Neural cell (in vitro differentiated cells): ENCODE results near the gene AXL. TPM values are rescaled to one million over a fixed set of nuclear protein-coding genes. Genes with fewer than 3 reads are reported as not detected.

Source experiments
- H2AFZ ChIP-seq: fragments of 200-600, 300-800 bp; sonication (generic), shearing (Covaris generic); 2 replicates; pipeline ENCODE4 v1.6.0; 2014; ENCODE audit warnings: low read depth, mild to moderate bottlenecking, antibody characterized with exemption, low read length, moderate library complexity
- H3F3A ChIP-seq: fragments of 200-600 bp; shearing (Covaris generic); 2 replicates; pipeline ENCODE4 v1.6.1; 2016; ENCODE audit warnings: mild to moderate bottlenecking, moderate library complexity, mixed read lengths, antibody characterized with exemption, low read length; ENCODE audit not compliant: insufficient read depth, poor library complexity, severe bottlenecking
- H3K27ac ChIP-seq: fragments of 200-600, 300-800 bp; sonication (generic), shearing (Covaris generic); 2 replicates; pipeline ENCODE4 v1.5.1; 2014; ENCODE audit warnings: mild to moderate bottlenecking, low read length, moderate library complexity
- H3K27me3 ChIP-seq: fragments of 300-800, 200-600 bp; sonication (generic), shearing (Covaris generic); 2 replicates; pipeline ENCODE4 v1.6.0; 2014; ENCODE audit warnings: mild to moderate bottlenecking, low read depth, low read length, moderate library complexity; ENCODE audit not compliant: insufficient read depth
- H3K36me3 ChIP-seq: fragments of 300-800, 200-600 bp; sonication (generic), shearing (Covaris generic); 2 replicates; pipeline ENCODE4 v1.5.1; 2014; ENCODE audit warnings: mild to moderate bottlenecking, antibody characterized with exemption, low read length, moderate library complexity; ENCODE audit not compliant: insufficient read depth
- H3K4me2 ChIP-seq: fragments of 300-800, 200-600 bp; sonication (generic), shearing (Covaris generic); 2 replicates; pipeline ENCODE4 v1.6.0; 2014; ENCODE audit warnings: mild to moderate bottlenecking, low read length
- H3K4me3 ChIP-seq: fragments of 300-800, 200-600 bp; sonication (generic), shearing (Covaris generic); 2 replicates; pipeline ENCODE4 v1.5.1; 2014; ENCODE audit warnings: mild to moderate bottlenecking, low read length, moderate library complexity
- H3K79me2 ChIP-seq: fragments of 200-600 bp; shearing (Covaris generic); replicated peaks from 2 replicates; pipeline ENCODE4 v1.6.0; 2014; ENCODE audit warnings: mild to moderate bottlenecking, low read length, moderate library complexity; ENCODE audit not compliant: insufficient read depth
- H3K9ac ChIP-seq: fragments of 300-800, 200-600 bp; sonication (generic), shearing (Covaris generic); 2 replicates; pipeline ENCODE4 v1.6.1; 2016; ENCODE audit warnings: mild to moderate bottlenecking, low read length, mixed read lengths
- H3K9me2 ChIP-seq: fragments of 200-600 bp; shearing (Covaris generic); 2 replicates; pipeline ENCODE4 v1.6.1; 2016; ENCODE audit warnings: mild to moderate bottlenecking, low read length, mixed read lengths; ENCODE audit not compliant: insufficient read depth
- H3K9me3 ChIP-seq: fragments of 200-600, 300-800 bp; sonication (generic), shearing (Covaris generic); 2 replicates; pipeline ENCODE4 v1.6.1; 2016; ENCODE audit warnings: mild to moderate bottlenecking, mixed run types, low read length, moderate library complexity, mixed read lengths
- H4K20me1 ChIP-seq: fragments of 200-600 bp; shearing (Covaris generic); 2 replicates; pipeline ENCODE4 v1.6.1; 2016; ENCODE audit warnings: mild to moderate bottlenecking, mixed run types; ENCODE audit not compliant: insufficient read depth
- EP300 ChIP-seq: fragments of 450-650 bp; conservative IDR thresholded peaks from 2 replicates; pipeline ENCODE4 v1.6.1; 2014; ENCODE audit warnings: antibody characterized with exemption, mild to moderate bottlenecking, moderate library complexity; ENCODE audit not compliant: poor library complexity, severe bottlenecking
- EZH2 ChIP-seq: fragments of 200-600, 300-800 bp; shearing (Covaris generic), sonication (generic); IDR thresholded peaks from 2 replicates; pipeline ENCODE4 v1.6.1; 2014; ENCODE audit warnings: antibody characterized with exemption, low read length, borderline replicate concordance, mild to moderate bottlenecking; ENCODE audit not compliant: insufficient read depth, poor library complexity, severe bottlenecking
- RAD21 ChIP-seq: fragments of 450-650 bp; conservative IDR thresholded peaks from 2 replicates; pipeline ENCODE4 v1.6.1; 2014; ENCODE audit warnings: antibody characterized with exemption, mild to moderate bottlenecking, moderate library complexity
- SMC3 ChIP-seq: fragments of 450-650 bp; conservative IDR thresholded peaks from 2 replicates; pipeline ENCODE4 v1.6.1; 2014; ENCODE audit warnings: antibody characterized with exemption, mild to moderate bottlenecking, moderate library complexity; ENCODE audit not compliant: poor library complexity
- polyA minus RNA-seq: library from RNA; depleted of rRNA, polyadenylated mRNA; stranded (reverse); fragments of >200 nt; gene quantifications from 2 replicates; pipeline ENCODE4 v1.2.3, GENCODE V29; 2014
- polyA plus RNA-seq: library from polyadenylated mRNA; depleted of rRNA; stranded (reverse); fragments of >200 nt; gene quantifications from 2 replicates; pipeline ENCODE4 v1.2.3, GENCODE V29; 2014
- TF ChIP-seq, protein P1 (sequence below): fragments of 450-650 bp; IDR thresholded peaks from 2 replicates; pipeline ENCODE4 v1.5.1; 2014; ENCODE audit warnings: antibody characterized with exemption, mild to moderate bottlenecking, moderate library complexity; ENCODE audit not compliant: poor library complexity, severe bottlenecking
- TF ChIP-seq, protein P2 (sequence below): IDR thresholded peaks from 2 replicates; pipeline ENCODE4 v1.6.1; 2012; ENCODE audit warnings: borderline replicate concordance

Gene AXL
- polyA plus RNA-seq: 0.10 TPM in 1 of 2 replicates, not detected in the other
- 0.49 and 0.81 TPM in 2 replicates for polyA minus RNA-seq

DNA sequence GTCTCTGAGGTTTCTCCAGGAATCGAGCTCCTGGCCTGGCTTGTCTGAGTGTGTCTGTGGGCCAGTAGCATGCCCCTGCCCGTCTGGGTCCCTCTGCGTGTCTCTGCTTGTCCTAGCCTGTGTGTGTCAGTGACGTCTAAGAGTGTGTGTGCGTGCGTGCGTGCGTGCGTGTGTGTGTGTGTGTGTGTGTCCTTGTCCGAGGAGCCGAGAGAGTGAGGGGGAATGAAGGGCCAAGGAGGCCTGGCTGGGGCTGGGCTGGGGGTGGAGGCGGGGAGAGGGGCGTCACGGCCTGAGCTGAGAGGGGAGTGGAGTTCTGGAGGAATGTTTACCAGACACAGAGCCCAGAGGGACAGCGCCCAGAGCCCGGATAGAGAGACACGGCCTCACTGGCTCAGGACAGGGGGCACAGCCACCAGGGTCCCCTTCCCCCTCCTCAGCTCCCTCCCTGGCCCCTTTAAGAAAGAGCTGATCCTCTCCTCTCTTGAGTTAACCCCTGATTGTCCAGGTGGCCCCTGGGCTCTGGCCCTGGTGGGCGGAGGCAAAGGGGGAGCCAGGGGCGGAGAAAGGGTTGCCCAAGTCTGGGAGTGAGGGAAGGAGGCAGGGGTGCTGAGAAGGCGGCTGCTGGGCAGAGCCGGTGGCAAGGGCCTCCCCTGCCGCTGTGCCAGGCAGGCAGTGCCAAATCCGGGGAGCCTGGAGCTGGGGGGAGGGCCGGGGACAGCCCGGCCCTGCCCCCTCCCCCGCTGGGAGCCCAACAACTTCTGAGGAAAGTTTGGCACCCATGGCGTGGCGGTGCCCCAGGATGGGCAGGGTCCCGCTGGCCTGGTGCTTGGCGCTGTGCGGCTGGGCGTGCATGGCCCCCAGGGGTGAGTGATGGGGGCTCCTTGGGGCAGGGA, at the start of gene AXL:
Gene AXL (plus strand): TSS at position 609 of the 893 bp plus-strand sequence. CDS start 170 bp downstream, at position 779.
- Histone ChIP-seq H3K27me3 (no peaks in the 10 kb centered on the region), H3K4me2 (no peak within 1 kb of the TSS), H3K4me3 (no peak within 1 kb of the TSS), H3F3A (no peaks in the 10 kb centered on the region), H3K79me2 (no peaks in the 10 kb centered on the region), H3K9ac (no peak within 1 kb of the TSS), H3K9me3 (no peaks in the 10 kb centered on the region), H2AFZ (no peak within 1 kb of the TSS), H3K9me2 (no peaks in the 10 kb centered on the region), H3K36me3 (no peaks in the 10 kb centered on the region), H4K20me1 (no peaks in the 10 kb centered on the region), H3K27ac (no peak within 1 kb of the TSS)
- TF ChIP-seq RAD21: no peak
- no peak for TF ChIP-seq EZH2
- no peak for TF ChIP-seq EP300
- TF ChIP-seq, protein P1, sequence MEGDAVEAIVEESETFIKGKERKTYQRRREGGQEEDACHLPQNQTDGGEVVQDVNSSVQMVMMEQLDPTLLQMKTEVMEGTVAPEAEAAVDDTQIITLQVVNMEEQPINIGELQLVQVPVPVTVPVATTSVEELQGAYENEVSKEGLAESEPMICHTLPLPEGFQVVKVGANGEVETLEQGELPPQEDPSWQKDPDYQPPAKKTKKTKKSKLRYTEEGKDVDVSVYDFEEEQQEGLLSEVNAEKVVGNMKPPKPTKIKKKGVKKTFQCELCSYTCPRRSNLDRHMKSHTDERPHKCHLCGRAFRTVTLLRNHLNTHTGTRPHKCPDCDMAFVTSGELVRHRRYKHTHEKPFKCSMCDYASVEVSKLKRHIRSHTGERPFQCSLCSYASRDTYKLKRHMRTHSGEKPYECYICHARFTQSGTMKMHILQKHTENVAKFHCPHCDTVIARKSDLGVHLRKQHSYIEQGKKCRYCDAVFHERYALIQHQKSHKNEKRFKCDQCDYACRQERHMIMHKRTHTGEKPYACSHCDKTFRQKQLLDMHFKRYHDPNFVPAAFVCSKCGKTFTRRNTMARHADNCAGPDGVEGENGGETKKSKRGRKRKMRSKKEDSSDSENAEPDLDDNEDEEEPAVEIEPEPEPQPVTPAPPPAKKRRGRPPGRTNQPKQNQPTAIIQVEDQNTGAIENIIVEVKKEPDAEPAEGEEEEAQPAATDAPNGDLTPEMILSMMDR: no peak
- no peak for TF ChIP-seq SMC3

DNA sequence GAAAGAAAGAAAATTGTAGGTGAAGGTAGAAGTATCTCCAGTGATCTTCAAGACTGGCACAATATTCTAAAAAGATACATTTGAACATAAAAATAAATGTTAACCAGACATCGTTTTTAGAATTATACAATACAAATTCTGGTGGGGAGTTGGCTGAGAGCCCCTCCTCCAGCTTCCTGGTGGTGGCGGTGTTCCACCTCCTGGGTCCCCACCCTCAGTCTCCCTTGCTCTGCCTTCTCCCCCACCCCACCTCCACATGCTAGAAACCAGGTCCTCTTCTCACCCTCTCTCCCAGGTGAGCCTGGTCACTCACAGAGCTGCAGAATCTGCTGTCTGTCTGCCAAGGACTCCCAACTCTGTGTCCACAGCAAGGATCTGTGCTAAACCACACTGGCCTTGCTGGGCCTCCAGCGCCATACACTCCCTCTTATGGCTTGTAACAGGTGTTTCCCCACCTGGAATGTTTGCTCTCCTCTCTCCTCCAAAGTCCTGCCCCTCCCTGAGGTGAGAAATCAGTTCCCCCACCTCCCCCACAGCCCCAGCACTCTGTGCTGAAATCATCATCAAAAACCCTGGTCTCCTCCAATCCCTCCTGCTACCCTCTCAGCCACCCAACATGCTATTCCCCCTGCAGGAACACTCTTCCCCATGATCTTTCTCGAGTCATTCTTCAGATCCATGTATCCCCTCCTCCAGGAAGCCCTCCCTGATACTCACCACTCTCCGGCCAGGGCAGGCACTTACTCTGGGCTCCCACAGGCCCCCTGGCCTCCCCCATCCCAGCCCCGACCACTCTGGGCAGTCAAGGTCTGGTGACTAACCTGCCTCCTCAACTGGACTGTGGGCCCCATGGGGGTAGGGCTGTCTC, 46.5 kb upstream of the AXL start:
- H3K9me2 ChIP-seq: no peaks in the 10 kb centered on the region
- no peaks in the 10 kb centered on the region for H3K9me3 ChIP-seq
- no peak overlapping the region for H3K4me2 ChIP-seq
- H3K27me3 ChIP-seq: no peaks in the 10 kb centered on the region
- no peaks in the 10 kb centered on the region for H4K20me1 ChIP-seq
- no peak overlapping the region for H2AFZ ChIP-seq
- no peaks in the 10 kb centered on the region for H3K36me3 ChIP-seq
- H3K4me3 ChIP-seq: no peak overlapping the region
- no peak overlapping the region for H3K9ac ChIP-seq
- TF ChIP-seq, protein P2, sequence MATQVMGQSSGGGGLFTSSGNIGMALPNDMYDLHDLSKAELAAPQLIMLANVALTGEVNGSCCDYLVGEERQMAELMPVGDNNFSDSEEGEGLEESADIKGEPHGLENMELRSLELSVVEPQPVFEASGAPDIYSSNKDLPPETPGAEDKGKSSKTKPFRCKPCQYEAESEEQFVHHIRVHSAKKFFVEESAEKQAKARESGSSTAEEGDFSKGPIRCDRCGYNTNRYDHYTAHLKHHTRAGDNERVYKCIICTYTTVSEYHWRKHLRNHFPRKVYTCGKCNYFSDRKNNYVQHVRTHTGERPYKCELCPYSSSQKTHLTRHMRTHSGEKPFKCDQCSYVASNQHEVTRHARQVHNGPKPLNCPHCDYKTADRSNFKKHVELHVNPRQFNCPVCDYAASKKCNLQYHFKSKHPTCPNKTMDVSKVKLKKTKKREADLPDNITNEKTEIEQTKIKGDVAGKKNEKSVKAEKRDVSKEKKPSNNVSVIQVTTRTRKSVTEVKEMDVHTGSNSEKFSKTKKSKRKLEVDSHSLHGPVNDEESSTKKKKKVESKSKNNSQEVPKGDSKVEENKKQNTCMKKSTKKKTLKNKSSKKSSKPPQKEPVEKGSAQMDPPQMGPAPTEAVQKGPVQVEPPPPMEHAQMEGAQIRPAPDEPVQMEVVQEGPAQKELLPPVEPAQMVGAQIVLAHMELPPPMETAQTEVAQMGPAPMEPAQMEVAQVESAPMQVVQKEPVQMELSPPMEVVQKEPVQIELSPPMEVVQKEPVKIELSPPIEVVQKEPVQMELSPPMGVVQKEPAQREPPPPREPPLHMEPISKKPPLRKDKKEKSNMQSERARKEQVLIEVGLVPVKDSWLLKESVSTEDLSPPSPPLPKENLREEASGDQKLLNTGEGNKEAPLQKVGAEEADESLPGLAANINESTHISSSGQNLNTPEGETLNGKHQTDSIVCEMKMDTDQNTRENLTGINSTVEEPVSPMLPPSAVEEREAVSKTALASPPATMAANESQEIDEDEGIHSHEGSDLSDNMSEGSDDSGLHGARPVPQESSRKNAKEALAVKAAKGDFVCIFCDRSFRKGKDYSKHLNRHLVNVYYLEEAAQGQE: no peak
- no peak for TF ChIP-seq EP300
- no peaks in the 10 kb centered on the region for H3K79me2 ChIP-seq
- H3F3A ChIP-seq: no peaks in the 10 kb centered on the region
- no peak overlapping the region for H3K27ac ChIP-seq
